ENCODE data around the gene JAZF1.

GRCh38 chr7:27920281-27920946 is 260.2 kb downstream of the JAZF1 start:
- no peak for TF ChIP-seq POLR2AphosphoS5 (IDR thresholded peaks at IDR 0.05; ENCODE audit: low read depth, low read length)
- TF ChIP-seq MAX (IDR thresholded peaks at IDR 0.05): no peak
- no peak for TF ChIP-seq CHD2 (IDR thresholded peaks at IDR 0.05; ENCODE audit: low read length)
- no peak for TF ChIP-seq CTCF (IDR thresholded peaks at IDR 0.05; ENCODE audit: control extremely low read depth in 1 of 3, insufficient read depth in 1 of 3, low read depth in 1 of 3, low read length in 3 of 3)
- no peak for TF ChIP-seq E2F6 (IDR thresholded peaks at IDR 0.05)
- TF ChIP-seq POU5F1 (IDR thresholded peaks at IDR 0.05; ENCODE audit: low read depth, low read length): no peak
- no peak for TF ChIP-seq CEBPB (IDR thresholded peaks at IDR 0.05; ENCODE audit: low read depth, low read length)
- TF ChIP-seq SRF (IDR thresholded peaks at IDR 0.05; ENCODE audit: low read depth, low read length): no peak
- no peak for TF ChIP-seq KDM1A (IDR thresholded peaks at IDR 0.05; ENCODE audit: borderline replicate concordance, low read length)

Data from H1 (cell line).